H1 (cell line): Measurements from ENCODE around the gene SMCO1. TPM values are rescaled to one million over a fixed set of nuclear protein-coding genes. Genes with fewer than 3 reads are reported as not detected.
A peak's percentile ranks its signal among the peaks of the same experiment; 100 is the strongest.

Experiments used
- CTCF ChIA-PET: fragments of 300-600 bp; sonication (Branson Sonifier 250); formaldehyde crosslinking; loops from one replicate; lab custom pipeline; 2021; ENCODE audit not compliant: partially characterized antibody; lab: Charles Lee
- POLR2A ChIA-PET: fragments of 300-600 bp; sonication (Branson Sonifier 250); formaldehyde crosslinking; loops from one replicate; lab custom pipeline; 2021; ENCODE audit warnings: inconsistent platforms; ENCODE audit not compliant: partially characterized antibody; lab: Charles Lee
- DNase-seq, 2 experiments: peaks; one replicate each; pipeline versions ENCODE4 v3.0.0 to v3.0.0-alpha.2; 2010 to 2022; ENCODE audit warnings: low spot score in 2 of 2, low read depth in 1 of 2, mixed read lengths in 1 of 2
- FAIRE-seq: peaks from 2 replicates; lab custom pipeline; 2011; peaks lifted over from hg19 to GRCh38; lab: Jason Lieb, UNC
- H2AFZ ChIP-seq: 2 replicates; pipeline ENCODE4 v1.8.1; 2012; ENCODE audit warnings: low read length, inconsistent platforms
- H2AK5ac ChIP-seq: 2 replicates; pipeline ENCODE4 v1.6.1; 2013; ENCODE audit warnings: low read depth, low read length
- H2BK120ac ChIP-seq: replicated peaks from 2 replicates; pipeline ENCODE3; 2013; ENCODE audit warnings: low read depth, low read length, inconsistent platforms
- H2BK12ac ChIP-seq: 2 replicates; pipeline ENCODE4 v1.6.1; 2013; ENCODE audit warnings: low read depth, low read length
- H2BK15ac ChIP-seq: 2 replicates; pipeline ENCODE4 v1.6.1; 2013; ENCODE audit warnings: low read length
- H2BK20ac ChIP-seq: 2 replicates; pipeline ENCODE4 v1.6.1; 2013; ENCODE audit warnings: low read length
- H2BK5ac ChIP-seq: 2 replicates; pipeline ENCODE4 v1.6.1; 2013; ENCODE audit warnings: low read depth, low read length
- H3K14ac ChIP-seq: 2 replicates; pipeline ENCODE4 v1.6.1; 2013; ENCODE audit warnings: inconsistent platforms; ENCODE audit not compliant: insufficient read length
- H3K18ac ChIP-seq: 2 replicates; pipeline ENCODE4 v1.6.1; 2013; ENCODE audit warnings: low read length; ENCODE audit errors: extremely low read depth
- H3K23ac ChIP-seq: 2 replicates; pipeline ENCODE4 v1.6.1; 2013; ENCODE audit warnings: inconsistent platforms; ENCODE audit not compliant: insufficient read length
- H3K23me2 ChIP-seq: 2 replicates; pipeline ENCODE4 v1.6.1; 2013; ENCODE audit warnings: low read depth, low read length
- H3K27ac ChIP-seq: 2 replicates; pipeline ENCODE4 v1.6.1; 2011; ENCODE audit warnings: low read depth, low read length, inconsistent platforms
- H3K27me3 ChIP-seq, 4 experiments: replicated peaks in 1 of 4; 1 replicate in 1 of 4; 2 replicates in 3 of 4; pipeline versions ENCODE4 v1.6.1 to v1.8.1; 2011 to 2013; ENCODE audit warnings: low read length in 3 of 4, mild to moderate bottlenecking in 3 of 4, inconsistent platforms in 2 of 4, mixed read lengths in 2 of 4, moderate library complexity in 1 of 4; ENCODE audit not compliant: control insufficient read depth in 3 of 4, insufficient read depth in 3 of 4; ENCODE audit errors: extremely low read depth in 1 of 4
- H3K36me3 ChIP-seq, 4 experiments: 2 replicates each; pipeline versions ENCODE4 v1.6.1 to v1.8.1; 2011 to 2013; ENCODE audit warnings: mild to moderate bottlenecking in 4 of 4, low read length in 3 of 4, moderate library complexity in 2 of 4, control low read depth in 1 of 4, inconsistent platforms in 1 of 4; ENCODE audit not compliant: insufficient read depth in 4 of 4, control insufficient read depth in 2 of 4
- H3K4ac ChIP-seq: replicated peaks from 2 replicates; pipeline ENCODE3; 2013; ENCODE audit warnings: low read length, low read depth, mixed read lengths, inconsistent platforms; ENCODE audit not compliant: insufficient read length
- H3K4me1 ChIP-seq, 4 experiments: replicated peaks in 1 of 4; 1 replicate in 1 of 4; 2 replicates in 3 of 4; pipeline versions ENCODE4 v1.6.1 to v1.8.1; 2011 to 2013; ENCODE audit warnings: low read length in 3 of 4, inconsistent platforms in 2 of 4, mixed read lengths in 1 of 4; ENCODE audit not compliant: insufficient read depth in 4 of 4, control insufficient read depth in 3 of 4
- H3K4me2 ChIP-seq, 2 experiments: 2 replicates each; pipeline versions ENCODE4 v1.6.1 to v1.8.1; 2011 to 2013; ENCODE audit warnings: low read depth in 2 of 2, low read length in 2 of 2, control low read depth in 1 of 2, inconsistent platforms in 1 of 2, mild to moderate bottlenecking in 1 of 2; ENCODE audit not compliant: insufficient read depth in 1 of 2
- H3K4me3 ChIP-seq, 4 experiments: fragments of 200-600, 300-600 bp in 1 of 4; sonication (generic), shearing (Covaris generic), sonication (Bioruptor Twin) in 1 of 4; 2 replicates each; pipeline versions ENCODE4 v1.5.1 to v1.8.1; 2011 to 2016; ENCODE audit warnings: low read length in 4 of 4, low read depth in 3 of 4, control low read depth in 2 of 4, inconsistent platforms in 2 of 4, mild to moderate bottlenecking in 2 of 4, mixed read lengths in 1 of 4, moderate library complexity in 1 of 4; ENCODE audit not compliant: insufficient read depth in 2 of 4; ENCODE audit errors: extremely low read depth in 1 of 4
- H3K56ac ChIP-seq: replicated peaks from 2 replicates; pipeline ENCODE3; 2013; ENCODE audit warnings: low read depth, mild to moderate bottlenecking, mixed read lengths, low read length, inconsistent platforms; ENCODE audit not compliant: insufficient read length
- H3K79me1 ChIP-seq: 2 replicates; pipeline ENCODE4 v1.6.1; 2013; ENCODE audit warnings: low read depth, low read length, control low read depth
- H3K79me2 ChIP-seq, 2 experiments: 2 replicates each; pipeline versions ENCODE4 v1.6.1 to v1.8.1; 2012 to 2013; ENCODE audit warnings: low read length in 2 of 2, mild to moderate bottlenecking in 2 of 2, inconsistent platforms in 1 of 2; ENCODE audit not compliant: insufficient read depth in 2 of 2, control insufficient read depth in 1 of 2
- H3K9ac ChIP-seq, 4 experiments: replicated peaks in 1 of 4; 1 replicate in 1 of 4; 2 replicates in 3 of 4; pipeline versions ENCODE4 v1.6.1 to v1.8.1; 2011 to 2013; ENCODE audit warnings: low read depth in 3 of 4, low read length in 3 of 4, control low read depth in 2 of 4, mild to moderate bottlenecking in 2 of 4, moderate library complexity in 2 of 4, inconsistent platforms in 1 of 4; ENCODE audit errors: extremely low read depth in 1 of 4
- H3K9me3 ChIP-seq, 2 experiments: 2 replicates each; pipeline versions ENCODE4 v1.6.1 to v1.8.1; 2012 to 2013; ENCODE audit warnings: mild to moderate bottlenecking in 2 of 2, moderate library complexity in 2 of 2, control low read depth in 1 of 2, inconsistent platforms in 1 of 2, low read depth in 1 of 2, low read length in 1 of 2, mixed read lengths in 1 of 2; ENCODE audit not compliant: insufficient read depth in 2 of 2
- H4K20me1 ChIP-seq, 2 experiments: replicated peaks in 1 of 2; 2 replicates each; pipeline versions ENCODE3 to v1.8.1; 2011 to 2013; ENCODE audit warnings: inconsistent platforms in 2 of 2, low read length in 2 of 2, mild to moderate bottlenecking in 1 of 2; ENCODE audit not compliant: insufficient read depth in 2 of 2, control insufficient read depth in 1 of 2
- H4K5ac ChIP-seq: 2 replicates; pipeline ENCODE4 v1.6.1; 2013; ENCODE audit warnings: low read length, low read depth, mixed read lengths, inconsistent platforms; ENCODE audit not compliant: insufficient read length
- H4K8ac ChIP-seq: 2 replicates; pipeline ENCODE4 v1.8.0; 2013; ENCODE audit warnings: mild to moderate bottlenecking, moderate library complexity, low read length, inconsistent platforms; ENCODE audit not compliant: insufficient read depth; ENCODE audit errors: extremely low read depth
- H4K91ac ChIP-seq: replicated peaks from 2 replicates; pipeline ENCODE3; 2013; ENCODE audit warnings: low read length, mixed read lengths, inconsistent platforms; ENCODE audit not compliant: insufficient read length
- KDM4A ChIP-seq: IDR thresholded peaks from one replicate; pipeline ENCODE4 v1.7.1; 2012; ENCODE audit warnings: low read depth, mild to moderate bottlenecking, moderate library complexity, low read length, inconsistent platforms; ENCODE audit not compliant: severe bottlenecking
- NRF1 ChIP-seq: IDR thresholded peaks from 2 replicates; pipeline ENCODE4 v1.6.1; 2011; ENCODE audit warnings: mild to moderate bottlenecking, low read depth, low read length, improper control_type of control experiment
- SP4 ChIP-seq: IDR thresholded peaks from 2 replicates; pipeline ENCODE4 v1.6.1; 2012; ENCODE audit warnings: low read length, inconsistent platforms
- ZNF274 ChIP-seq: IDR thresholded peaks from 2 replicates; pipeline ENCODE4 v1.7.0; 2012; ENCODE audit warnings: low read length, borderline replicate concordance; ENCODE audit errors: extremely low read depth
- WGBS, 2 experiments: shearing (Covaris generic) in 1 of 2; methylation state at CpG; one replicate each; pipeline versions ENCODE4 v1.1.6 to v1.1.7; 2013 to 2015; ENCODE audit warnings: low lambda C conversion rate in 2 of 2, mixed read lengths in 2 of 2, inconsistent platforms in 1 of 2, low coverage in 1 of 2, missing lambda C conversion rate in 1 of 2; ENCODE audit not compliant: insufficient replicate concordance in 2 of 2, insufficient coverage in 1 of 2, insufficient read length in 1 of 2; ENCODE audit errors: extremely low coverage in 1 of 2, missing lambda C conversion rate in 1 of 2; 5-methylcytosine and 5-hydroxymethylcytosine counted together
- polyA plus RNA-seq, 7 experiments: library from polyadenylated mRNA; depleted of rRNA in 3 of 7; stranded (reverse) in 5 of 7; unstranded in 2 of 7; fragments of >200 nt in 5 of 7; fragments of 200-250 nt in 2 of 7; gene quantifications; 1 replicate in 5 of 7; 2 replicates in 1 of 7; 4 replicates in 1 of 7; pipeline versions ENCODE4 v1.2.1 to v1.2.3, GENCODE V29; 2011 to 2013; ENCODE audit warnings: missing spikeins in 2 of 7, mixed read lengths in 2 of 7
- total RNA-seq: library from RNA; stranded (reverse); fragmentation: NEBNext Ultra II Directional; extraction: Animal tissue kit (Norgen Biotek cat#: 25700); gene quantifications from 2 replicates; pipeline ENCODE4 v1.2.1, GENCODE V29; 2021

Gene SMCO1
- total and polyA plus RNA-seq, 2 of the 8 experiments (the other 6 are each of a cell fraction or from before 2014, with no cell fraction given): 0.03 TPM; not detected in 1

GRCh38 chr3:196499061-196499460 is 16.1 kb downstream of the SMCO1 start:
- peaks cover 14% of the 10 kb centered on the region for H3K23me2 ChIP-seq
- no peaks in the 10 kb centered on the region for H3K27me3 ChIP-seq
- H3K27ac ChIP-seq: no peak overlapping the region
- H3K79me2 ChIP-seq: peaks cover 39 to 90% of the 10 kb centered on the region in 2 experiments
- H3K4me1 ChIP-seq: peaks cover 0 to 7% (median 3%) of the 10 kb centered on the region in 4 experiments; a peak in 5 of 7 replicates
- H3K23ac ChIP-seq: no peak overlapping the region
- H3K36me3 ChIP-seq: peaks cover 0 to 4% (median under 1%) of the 10 kb centered on the region in 4 experiments; a peak in 1 of 8 replicates
- no peak overlapping the region for H3K14ac ChIP-seq
- no peak overlapping the region for H4K5ac ChIP-seq
- DNase-seq: no peak
- peaks cover 9% of the 10 kb centered on the region; the same call in 1 of the 2 replicates for H3K79me1 ChIP-seq
- H2BK15ac ChIP-seq: 0 out of 2 replicates have a peak overlapping the region, but pooled peaks have one; percentile 6
- no peak overlapping the region for H2AK5ac ChIP-seq
- no peak overlapping the region for H4K8ac ChIP-seq
- no peak overlapping the region for H3K18ac ChIP-seq
- peak overlapping the region in 1 of 2 experiments; percentile 89; a peak in 1 of 4 replicates for H3K4me2 ChIP-seq
- no peak overlapping the region for H2BK12ac ChIP-seq
- peaks cover 5 to 8% of the 10 kb centered on the region in 2 experiments for H4K20me1 ChIP-seq
- H3K4ac ChIP-seq: no peak overlapping the region
- H2BK120ac ChIP-seq: no peak overlapping the region
- no peak overlapping the region for H3K9ac ChIP-seq
- H2BK5ac ChIP-seq: no peak overlapping the region
- no peak overlapping the region for H2BK20ac ChIP-seq
- 85% methylated on average over 5 of the region's 5 CpGs; no CpG with 5 or more reads in 1 of the 2 experiments for WGBS, 2 experiments
- H3K9me3 ChIP-seq: no peaks in the 10 kb centered on the region
- CTCF ChIA-PET: no interaction called here
- H4K91ac ChIP-seq: no peak overlapping the region
- POLR2A ChIA-PET: interaction anchor here (0.7 kb wide), 1 partner anchor 303 kb away, joined by 3 read pairs; no protein-coding TSS in a partner anchor
- 0 out of 8 replicates have a peak overlapping the region, but pooled peaks of 1 of the 4 experiments have one; percentile 92 for H3K4me3 ChIP-seq
- no peak for FAIRE-seq
- H2AFZ ChIP-seq: no peak overlapping the region
- no peak overlapping the region for H3K56ac ChIP-seq
- TF ChIP-seq NRF1 (no peak), ZNF274 (no peak), SP4 (no peak), KDM4A (no peak)
